HG02610 (cell line): Measurements from ENCODE around the gene STRBP.
"Not testable (repeated sequence)": the region's sequence is repeated elsewhere in the genome, so short reads cannot be mapped to it uniquely, and the experiment has no call there.

Experiments
- ATAC-seq: cut with Tn5 transposase; IDR thresholded peaks from one replicate; pipeline ENCODE4 v1.9.1; 2021; ENCODE audit warnings: mild to moderate bottlenecking, moderate library complexity; ENCODE audit not compliant: unreplicated experiment

STRBP gene

DNA sequence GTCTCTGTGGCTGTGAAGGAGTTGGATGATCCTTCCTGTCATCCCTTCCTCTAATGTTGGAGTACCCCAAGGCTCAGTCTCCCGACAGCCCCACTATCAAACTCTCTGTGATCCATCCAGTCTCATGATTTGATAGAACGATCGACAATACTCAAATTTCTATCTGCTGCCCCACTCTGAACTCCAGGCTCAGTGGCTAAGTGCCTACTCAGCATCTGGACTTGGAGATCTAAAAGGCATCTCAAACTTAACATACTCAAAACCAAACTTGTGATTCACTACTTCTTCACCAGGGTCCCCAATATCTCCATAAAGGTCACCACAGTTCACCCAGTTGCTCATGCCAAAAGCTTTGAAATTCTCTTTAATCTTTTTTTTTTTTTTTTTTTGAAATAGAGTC is 15.1 kb upstream of the STRBP start:
- ATAC-seq: no peak

DNA sequence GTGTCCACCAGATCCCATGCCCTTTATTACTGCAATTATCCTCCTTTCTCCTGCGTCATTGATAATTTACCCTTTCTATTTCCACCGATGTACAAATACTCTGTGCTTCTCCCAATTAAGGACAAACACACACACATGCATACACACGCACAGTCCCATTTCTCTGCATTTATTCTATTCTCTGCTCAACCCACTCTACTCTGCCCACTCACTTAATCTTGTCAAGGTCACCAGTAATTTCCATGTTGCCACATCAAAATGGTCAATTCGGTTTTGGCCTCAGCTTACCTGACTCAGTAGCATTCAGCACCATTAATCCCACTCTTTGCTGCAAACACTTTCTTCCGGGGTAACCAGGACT is 14.6 kb upstream of the STRBP start:
- ATAC-seq: no peak

DNA sequence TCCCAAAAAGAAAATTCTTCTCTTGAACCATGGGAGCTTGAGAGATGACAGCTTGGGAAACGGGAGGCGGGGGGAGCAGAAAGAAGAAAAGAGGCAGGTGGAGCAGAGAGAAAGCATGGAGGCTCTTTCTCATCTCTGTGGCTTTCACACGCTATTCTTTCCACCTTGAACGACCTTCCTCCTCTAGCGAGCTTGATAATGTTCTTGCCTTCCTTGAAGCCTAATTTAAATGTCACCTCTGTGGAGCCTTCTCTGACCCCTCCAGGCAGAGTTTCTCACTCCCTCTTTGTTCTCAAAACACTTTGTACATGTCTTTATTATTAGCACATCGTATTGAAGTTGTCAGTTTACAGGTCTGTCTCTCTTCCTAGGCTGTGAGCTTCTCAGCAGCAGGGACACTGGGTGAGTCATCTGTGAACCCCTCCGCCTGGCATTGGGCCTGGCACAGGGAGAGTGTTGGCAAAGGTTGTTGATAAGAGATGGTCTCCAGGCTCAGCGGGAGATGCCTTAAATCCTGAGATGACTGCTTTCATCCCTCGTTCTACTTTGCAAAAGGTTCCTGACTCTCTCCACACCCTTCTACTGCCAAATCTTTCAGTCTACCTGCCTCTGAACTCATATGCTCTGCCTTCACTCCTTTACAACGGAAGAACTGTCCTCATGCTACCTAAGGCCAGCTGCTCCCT is 14.1 kb upstream of the STRBP start:
- no peak for ATAC-seq

DNA sequence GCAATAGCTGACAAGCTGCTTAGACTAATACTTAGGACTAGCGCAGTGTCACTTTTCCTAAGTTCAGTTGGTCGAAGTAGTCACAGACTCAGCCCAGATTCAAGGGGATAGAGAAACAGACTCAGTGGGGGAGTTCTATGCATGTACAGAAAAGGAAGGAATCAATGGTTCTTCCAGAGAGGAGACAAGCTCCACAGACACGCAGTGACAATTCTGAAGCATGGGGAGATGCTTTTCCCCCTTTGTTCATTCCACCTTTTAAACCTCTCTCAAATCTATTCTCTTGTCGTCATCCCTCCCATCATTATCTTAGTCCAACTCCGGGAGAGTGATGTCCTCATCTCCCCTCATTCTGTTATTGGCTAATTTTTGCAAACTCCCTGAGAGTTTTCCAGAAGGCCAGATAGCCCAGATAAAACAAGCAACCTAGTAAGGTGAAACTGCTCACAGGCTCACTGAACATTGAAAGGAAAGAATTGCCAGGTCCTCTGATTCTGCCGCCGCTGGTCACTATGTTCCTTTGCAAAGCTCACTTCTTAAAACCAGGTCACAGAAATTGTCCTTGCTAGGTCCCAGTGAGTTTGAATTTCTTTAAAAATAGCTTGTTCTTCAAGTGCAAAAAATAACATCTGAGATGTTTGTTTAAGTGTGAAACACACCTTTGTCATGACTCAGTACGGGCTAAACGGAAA is 13.4 kb upstream of the STRBP start:
- ATAC-seq: no peak

DNA sequence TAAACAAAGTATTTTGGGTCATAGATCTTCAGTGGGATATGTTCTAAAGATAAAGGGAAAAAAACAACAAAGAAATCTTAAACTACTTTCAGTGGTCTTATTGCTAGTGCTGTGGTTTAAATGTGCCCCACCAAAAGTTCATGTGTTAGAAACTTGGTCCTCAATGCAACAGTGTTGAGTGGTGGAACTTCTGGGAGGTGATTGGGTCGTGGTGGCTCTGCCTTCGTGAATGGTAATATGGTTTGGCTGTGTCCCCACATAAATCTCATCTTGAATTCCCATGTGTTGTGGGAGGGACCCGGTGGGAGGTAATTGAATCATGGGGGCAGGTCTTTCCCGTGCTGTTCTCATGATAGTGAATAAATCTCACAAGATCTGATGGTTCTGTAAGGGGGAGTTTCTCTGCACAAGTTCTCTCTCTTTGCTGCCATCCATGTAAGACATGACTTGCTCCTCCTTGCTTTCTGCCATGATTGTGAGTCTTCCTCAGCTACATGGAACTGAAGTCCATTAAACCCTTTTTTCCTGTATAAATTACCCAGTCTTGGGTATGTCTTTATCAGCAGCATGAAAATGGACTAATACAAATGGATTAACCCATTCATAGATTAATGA is 10.6 kb upstream of the STRBP start:
- ATAC-seq: not testable (repeated sequence)

DNA sequence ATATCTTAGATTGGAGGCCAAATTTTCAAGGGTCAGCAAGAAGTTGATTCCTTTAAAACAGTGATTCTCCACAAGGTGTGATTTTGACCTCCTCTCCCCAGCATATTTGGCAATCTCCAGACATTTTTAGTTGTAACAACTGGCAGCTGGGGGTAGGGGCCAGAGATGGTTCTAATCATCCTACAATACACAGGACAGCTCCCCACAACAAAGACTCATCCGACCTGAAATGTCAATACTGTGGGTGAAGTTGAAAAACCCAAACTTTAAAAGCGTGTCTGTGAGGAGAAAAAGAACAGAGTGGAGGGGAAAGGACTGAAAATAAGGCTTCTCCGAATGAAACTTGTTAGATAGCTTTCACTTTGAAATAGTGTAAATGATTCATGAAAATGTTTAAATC is 10.0 kb upstream of the STRBP start:
- no peak for ATAC-seq

DNA sequence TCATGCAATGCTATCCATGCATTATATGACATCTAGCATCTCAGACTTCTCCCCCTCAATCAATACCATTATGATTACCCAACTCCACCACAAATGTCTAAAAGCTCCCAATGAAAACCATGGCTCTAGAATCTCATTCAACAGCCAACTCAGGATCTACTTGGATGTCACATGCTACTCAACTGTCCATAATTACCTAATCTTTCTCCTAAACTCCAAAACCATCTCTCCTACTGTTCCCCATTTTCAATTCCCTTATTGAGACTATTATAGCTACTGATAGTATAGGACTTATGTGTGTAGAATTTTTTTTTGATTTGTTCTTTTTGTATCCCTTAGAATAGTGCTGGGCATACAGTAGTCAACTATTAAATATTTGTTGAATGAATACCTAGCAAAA is 8.2 kb upstream of the STRBP start:
- ATAC-seq: no peak

DNA sequence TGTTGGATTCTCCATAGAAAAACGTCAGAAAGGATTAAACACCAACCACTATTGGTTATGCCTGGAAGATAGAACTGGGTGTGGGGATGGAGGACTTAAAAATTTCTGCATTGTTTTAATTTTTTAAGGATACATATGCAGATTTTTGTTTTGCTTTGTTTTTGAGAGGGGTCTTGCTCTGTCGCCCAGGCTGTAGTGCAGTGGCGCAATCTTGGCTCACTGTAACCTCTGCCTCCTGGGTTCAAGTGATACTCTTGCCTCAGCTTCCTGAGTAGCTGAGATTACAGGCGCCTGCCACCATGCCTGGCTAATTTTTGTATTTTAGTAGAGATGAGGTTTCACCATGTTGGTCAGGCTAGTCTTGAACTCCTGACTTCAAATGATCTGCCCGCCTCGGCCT is 2.7 kb upstream of the STRBP start:
- not testable (repeated sequence) for ATAC-seq

DNA sequence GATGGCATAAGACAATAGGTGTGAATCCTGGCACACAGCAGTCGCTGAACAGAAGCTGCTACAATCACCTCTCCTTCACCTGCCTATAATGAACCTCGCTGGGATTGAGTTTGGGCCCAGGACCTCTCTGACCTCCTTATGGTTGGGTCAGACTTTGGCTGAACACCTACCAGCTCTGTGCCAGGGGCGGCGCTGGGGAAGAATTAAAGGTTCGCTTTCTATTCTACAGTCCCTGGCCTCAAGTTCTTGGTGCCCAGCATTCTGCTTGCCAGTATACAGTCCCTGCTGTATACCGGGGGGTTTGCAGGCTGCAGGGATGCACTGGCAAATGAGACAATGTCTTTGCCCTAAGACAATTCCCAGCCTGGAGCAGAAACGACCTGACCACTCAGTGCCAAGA is 895 bp upstream of the STRBP start:
- no peak for ATAC-seq

DNA sequence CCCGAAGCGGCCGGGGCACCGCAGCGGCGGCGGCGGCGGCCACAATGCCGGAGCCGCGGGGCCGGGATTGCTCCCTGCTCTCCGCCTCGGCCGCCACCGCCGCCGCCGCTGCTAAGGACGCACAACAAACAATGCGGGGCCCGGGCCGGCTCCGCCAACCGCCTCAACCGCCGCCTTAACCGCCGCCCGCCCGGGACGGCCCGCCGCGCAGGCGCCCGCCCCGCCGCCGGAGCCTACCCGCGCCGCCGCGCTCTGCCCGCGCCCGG is 254 bp downstream of the STRBP start:
- no peak for ATAC-seq

DNA sequence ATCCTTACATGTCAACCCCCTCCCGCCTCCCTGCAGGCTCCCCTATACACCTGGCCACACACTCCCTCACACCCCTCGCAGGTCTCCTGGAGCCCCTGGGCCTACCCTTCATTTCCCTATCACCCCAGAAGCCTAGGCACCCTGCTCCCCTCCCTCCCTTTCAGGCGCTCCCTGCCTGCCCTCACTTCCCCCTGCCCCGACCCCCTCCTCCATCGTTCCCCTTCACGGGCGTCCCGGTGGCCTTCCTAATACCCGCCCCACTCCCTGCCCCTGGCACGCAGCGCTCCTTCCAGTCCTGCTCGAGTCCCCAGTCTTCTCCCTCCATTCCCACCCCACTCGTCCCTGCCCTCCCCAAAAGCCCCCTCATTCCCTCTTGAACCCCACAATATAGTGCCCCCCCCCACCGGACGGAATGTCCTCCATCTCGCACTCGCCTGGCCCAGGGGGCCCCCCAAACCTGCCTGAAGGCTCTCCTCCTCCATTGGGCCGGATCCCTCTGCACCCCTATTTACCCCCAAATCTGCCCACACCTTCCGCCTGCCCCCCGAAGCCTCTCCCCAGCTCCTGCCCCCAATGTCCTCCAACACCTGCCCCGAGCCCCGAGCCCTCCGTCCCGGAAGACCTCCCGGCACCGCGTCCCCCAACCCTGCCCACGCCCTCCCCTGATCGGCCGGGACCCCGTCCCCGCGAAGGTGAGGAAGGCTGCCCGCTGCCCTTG is 746 bp downstream of the STRBP start:
- no peak for ATAC-seq

DNA sequence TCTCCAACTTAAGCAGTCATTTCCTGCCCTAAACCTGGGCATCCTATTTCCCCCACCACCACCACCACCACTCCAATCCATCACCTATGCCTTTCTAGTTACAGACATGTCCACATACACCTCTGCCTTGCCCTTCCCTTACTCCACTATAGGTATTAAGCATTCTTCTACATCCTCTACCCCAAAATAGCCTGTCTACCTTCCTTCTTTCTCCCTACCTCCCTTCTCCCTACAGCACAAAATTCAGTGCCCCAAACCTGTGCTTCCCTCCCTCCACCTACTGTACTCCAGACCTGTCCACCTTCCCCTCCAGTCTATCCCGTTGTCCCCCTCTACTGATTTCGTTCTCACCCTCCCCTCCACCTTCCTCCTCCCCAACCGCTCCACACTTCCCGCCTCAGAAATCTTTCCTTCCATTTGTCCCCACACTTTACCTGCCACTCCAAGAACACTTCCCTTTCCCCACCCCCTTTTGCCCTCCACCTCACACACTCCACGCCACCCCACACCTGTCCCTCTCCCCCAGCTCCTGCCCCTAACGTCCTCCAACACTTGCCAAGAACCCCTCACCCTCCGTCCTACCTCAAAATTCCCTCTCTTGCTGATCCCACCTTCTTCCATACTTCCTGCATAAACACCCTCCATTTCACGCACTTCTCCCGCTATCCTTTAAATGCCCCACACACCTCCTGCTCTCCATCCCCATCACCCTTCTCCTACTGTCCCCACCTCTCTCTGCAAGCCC is 1.6 kb downstream of the STRBP start:
- ATAC-seq: no peak

DNA sequence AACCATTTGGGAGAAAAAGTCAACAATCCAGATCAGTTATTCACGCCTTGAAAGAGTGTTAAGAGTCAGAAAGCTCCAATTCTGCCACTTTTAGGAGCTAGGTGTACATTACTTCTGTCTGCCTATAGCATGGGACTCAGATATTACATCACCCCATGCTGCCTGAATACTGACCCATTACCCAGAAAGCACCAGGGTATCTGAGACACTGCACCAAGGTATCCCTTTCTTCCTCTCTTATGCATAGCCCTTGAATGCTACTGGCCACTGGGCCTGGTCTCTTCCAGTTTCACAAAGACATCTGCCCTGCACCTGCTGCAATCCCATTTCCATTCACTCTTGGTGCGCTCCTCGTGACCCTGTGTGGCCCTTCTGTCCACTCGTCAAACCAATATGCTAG is 2.6 kb downstream of the STRBP start:
- ATAC-seq: no peak

DNA sequence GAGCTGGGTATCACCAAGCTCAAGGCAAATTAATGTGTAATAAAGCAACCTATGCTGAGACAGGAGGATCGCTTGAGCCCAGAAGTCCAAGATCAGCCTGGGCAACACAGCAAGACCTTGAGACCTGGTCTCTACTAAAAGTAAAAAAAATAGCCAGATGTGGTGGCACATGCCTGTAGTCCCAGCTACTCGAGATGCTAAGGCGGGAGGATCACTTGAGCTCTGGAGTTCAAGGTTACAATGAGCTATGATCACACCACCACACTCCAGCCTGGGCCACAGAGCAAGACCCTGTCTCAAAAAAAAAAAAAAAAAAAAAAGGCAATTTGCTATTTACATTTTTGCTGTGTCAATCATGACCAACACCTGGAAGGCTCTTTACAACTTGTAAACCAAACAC is 5.2 kb downstream of the STRBP start:
- no peak for ATAC-seq

DNA sequence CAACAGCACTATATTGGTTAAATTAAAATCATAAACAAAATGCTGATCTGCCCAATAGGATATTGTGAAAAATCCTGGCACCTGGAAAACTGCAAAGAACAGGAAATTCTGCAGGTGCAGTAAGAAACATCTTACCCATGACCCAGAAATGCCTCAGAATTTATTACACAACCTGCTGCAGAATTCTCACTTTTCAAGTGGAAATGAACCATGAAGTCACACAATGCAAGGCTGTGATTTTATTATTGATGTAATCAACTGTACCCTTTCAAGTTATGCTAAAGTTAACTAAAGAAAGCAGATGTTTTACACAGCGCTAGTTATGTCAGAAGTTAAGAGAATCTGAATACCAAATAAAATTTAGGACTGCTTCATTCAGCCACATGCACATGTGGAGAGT is 6.0 kb downstream of the STRBP start:
- no peak for ATAC-seq

DNA sequence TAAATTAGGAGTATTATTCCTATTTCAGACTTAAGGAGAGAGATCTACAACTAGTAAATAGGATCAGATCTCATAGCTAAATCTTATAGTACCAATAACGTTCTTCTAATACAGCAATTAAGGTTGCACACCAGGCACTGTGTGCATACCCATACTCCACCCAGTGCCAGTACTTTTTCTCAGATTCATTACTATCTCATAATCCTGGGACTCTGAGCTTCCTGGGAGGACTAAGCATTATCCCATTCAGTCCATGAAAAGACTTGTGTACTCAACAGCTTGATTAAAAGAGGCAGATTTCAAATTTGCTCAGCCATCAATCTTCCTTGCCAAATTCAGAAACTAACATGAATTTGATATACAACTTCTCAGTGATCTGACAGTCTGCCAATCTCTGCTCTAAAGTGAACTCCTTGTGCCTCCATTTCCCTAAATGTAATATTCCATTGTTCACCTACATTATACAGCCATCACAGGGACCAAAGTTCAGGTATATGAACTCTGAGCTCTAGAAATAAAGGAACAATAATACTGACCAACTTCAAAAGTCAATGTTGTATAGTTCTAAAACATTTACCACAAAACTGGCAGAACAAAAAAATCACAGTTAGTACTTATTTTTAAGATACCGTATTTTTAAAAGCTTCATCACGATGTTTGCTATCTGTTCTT is 7.2 kb downstream of the STRBP start:
- ATAC-seq: no peak

DNA sequence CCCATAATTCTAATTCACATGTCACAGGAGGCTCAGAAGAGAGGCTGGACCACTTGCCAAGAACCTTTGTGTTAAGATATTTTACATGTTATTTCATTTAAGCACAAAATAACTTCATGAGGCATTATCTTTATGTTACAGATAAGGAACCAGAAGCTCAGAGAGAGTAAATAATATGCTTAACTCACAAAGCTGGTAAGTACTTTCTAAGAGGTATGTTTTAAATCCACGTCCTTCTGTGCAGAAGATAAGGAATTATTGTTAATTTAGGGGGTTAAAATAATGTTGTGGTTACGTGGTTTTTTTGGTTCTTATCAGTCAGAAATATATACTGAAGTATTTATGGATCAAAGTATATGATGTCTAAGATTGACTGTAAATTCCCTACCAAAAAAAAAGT is 8.0 kb downstream of the STRBP start:
- no peak for ATAC-seq

DNA sequence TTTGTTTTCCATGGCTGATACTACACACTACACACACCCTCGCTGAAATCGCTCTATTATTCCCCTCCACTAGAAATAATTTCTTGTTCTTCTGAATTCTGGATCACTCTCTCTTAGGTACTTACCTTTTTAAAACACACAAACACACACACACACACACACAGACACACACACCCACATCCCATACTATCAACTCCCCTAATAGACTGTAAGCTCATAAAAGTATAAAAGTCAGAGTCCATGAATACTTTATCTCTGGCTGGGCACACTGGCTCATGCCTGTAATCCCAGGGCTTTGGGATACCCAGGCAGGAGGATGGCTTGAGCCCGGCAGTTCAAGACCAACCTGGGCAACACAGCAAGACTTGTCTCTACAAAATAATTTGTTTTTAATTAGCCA is 11.1 kb downstream of the STRBP start:
- no peak for ATAC-seq

DNA sequence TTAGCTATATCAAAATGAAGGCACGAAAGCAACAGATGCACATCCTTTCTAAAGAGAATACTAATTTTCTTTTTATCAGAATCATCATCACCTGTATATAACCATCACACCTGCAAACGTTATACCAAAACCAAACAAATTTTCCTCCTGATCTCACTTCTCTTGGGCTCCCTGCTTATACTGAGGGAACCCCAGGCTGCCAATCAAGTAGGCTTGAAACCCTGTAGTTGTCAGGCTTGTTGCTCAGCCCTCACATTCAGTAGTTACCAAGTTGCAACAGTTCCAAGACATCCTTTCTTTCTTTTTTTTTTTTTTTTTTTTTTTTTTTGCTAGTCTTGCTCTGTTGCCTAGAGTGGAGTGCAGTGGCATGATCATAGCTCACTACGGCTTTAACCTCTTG is 12.7 kb downstream of the STRBP start:
- ATAC-seq: no peak

DNA sequence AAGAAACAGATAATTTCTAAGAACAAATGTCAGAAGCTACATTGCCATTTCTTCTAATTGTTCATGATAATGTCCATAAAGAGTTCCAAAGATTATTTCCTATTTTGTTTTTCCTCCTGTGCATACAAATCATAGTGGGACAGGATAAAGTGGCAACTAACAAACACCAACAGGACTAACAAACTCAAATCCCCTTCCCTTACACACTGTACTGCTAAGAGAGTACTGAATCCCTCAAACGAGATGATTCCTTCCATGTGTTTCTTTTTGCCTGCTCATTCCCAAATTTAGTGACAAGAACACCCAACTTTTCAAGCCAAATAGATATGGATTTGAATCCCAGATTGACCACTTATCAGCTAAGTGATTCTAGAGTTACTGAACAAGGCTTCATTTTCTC is 15.2 kb downstream of the STRBP start:
- ATAC-seq: no peak

DNA sequence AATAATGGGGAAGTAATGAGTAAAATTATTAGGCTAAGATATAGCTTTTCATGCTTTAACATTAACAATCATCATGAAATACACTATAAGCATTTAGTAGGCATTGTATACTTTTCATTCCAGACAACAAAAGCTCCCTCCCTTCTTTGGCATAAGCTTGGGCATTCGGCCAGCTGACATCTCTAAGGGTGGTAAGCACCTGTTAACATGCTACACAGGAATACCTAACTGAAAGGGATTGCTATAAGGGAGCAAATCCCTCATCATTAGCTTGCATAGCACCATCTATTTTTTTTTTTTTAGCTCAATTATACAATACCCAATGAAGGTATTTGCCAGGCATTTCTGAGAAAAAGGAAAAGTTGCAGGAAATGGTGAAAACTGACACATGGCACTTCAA is 16.6 kb downstream of the STRBP start:
- ATAC-seq: no peak
